ENCODE data around the gene SLC25A40. TPM values are rescaled to one million over a fixed set of nuclear protein-coding genes. Genes with fewer than 3 reads are reported as not detected.

The SLC25A40 gene
- total RNA-seq, 1 experiment from 2014 or later: 32.4 TPM

DNA sequence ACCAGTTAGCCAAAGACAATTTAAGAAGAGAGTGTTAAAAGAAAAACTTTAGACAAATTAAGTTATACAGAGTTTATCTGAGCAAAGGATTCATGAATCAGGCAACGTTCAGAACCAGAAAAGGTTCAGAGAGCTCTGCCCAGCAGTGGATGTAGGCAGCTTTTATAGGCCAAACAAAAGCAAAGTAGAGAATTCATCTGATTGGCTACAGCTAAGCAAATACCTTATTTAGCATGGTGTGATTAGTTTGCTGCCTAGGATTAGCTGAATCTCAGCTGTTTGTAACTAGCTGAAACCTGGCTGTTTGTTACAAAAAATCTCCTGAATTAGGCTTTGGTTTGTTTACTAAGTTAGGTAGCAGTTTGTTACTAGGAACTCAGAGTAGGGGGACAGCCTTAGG is 66.0 kb downstream of the SLC25A40 start:
- H3K4me2 ChIP-seq (ENCODE audit: low read length): no peak overlapping the region
- peak overlapping the region; percentile 47 for H2AFZ ChIP-seq (ENCODE audit: low read depth, low read length, poor library complexity, severe bottlenecking)
- H3K9me2 ChIP-seq (ENCODE audit: insufficient read depth): no peaks in the 10 kb centered on the region
- no peak for ATAC-seq
- ChIA-PET RAD21 (ENCODE audit: low non-redundant PET in 1 of 2, low total read pairs in 2 of 2, uncharacterized antibody in 2 of 2, unreplicated experiment in 2 of 2) (no interaction called here), POLR2A (no interaction called here), CTCF (no interaction called here)
- no peak for DNase-seq (ENCODE audit: low read depth, low spot score)
- no peaks in the 10 kb centered on the region for H3K36me3 ChIP-seq (ENCODE audit: control insufficient read depth in 1 of 2, insufficient read depth in 2 of 2, low read length in 2 of 2)
- no peak overlapping the region for H3K27ac ChIP-seq (ENCODE audit: low read depth, low read length)
- no peaks in the 10 kb centered on the region for H4K20me1 ChIP-seq (ENCODE audit: insufficient read depth)
- no peaks in the 10 kb centered on the region for H3K27me3 ChIP-seq (ENCODE audit: insufficient read depth, low read length)
- H3K4me1 ChIP-seq (ENCODE audit: control insufficient read depth in 1 of 2, insufficient read depth in 2 of 2, low read length in 2 of 2): no peaks in the 10 kb centered on the region
- H3K9ac ChIP-seq (ENCODE audit: low read length): no peak overlapping the region
- intact Hi-C loops (cut with micrococcal nuclease): no loop called here
- TF ChIP-seq RAD21 (IDR thresholded peaks at IDR 0.05; ENCODE audit: low read depth) (no peak), EGR1 (IDR thresholded peaks at IDR 0.05; ENCODE audit: low read depth) (no peak), CBX3 (IDR thresholded peaks at IDR 0.05; ENCODE audit: low read depth) (no peak), POLR2A (IDR thresholded peaks at IDR 0.05; ENCODE audit: borderline replicate concordance, extremely low read depth, insufficient read depth, insufficient read length) (no peak), CEBPB (IDR thresholded peaks at IDR 0.05; ENCODE audit: low read depth) (no peak), SRF (IDR thresholded peaks at IDR 0.05; ENCODE audit: low read depth) (no peak), CTCF (IDR thresholded peaks at IDR 0.05 in 2 of 3, conservative IDR thresholded peaks at IDR 0.05 in 1 of 3; ENCODE audit: borderline replicate concordance in 1 of 3, insufficient read depth in 1 of 3, low read depth in 2 of 3, low read length in 2 of 3) (no peak)
- H3K79me2 ChIP-seq (ENCODE audit: insufficient read depth, low read length): no peaks in the 10 kb centered on the region
- no peaks in the 10 kb centered on the region for H3K9me3 ChIP-seq (ENCODE audit: control insufficient read depth in 1 of 2, insufficient read depth in 1 of 2, low read depth in 1 of 2, low read length in 2 of 2)
- no peak overlapping the region for H3K4me3 ChIP-seq (replicated peaks in 1 of 2; ENCODE audit: low read depth in 1 of 2, low read length in 2 of 2)
- BruUV-seq (replicated peaks): no TSS peak

GRCh38 chr7:87806150-87806549 is 70.0 kb downstream of the SLC25A40 start:
- intact Hi-C loops (cut with micrococcal nuclease): no loop called here
- H3K9me3 ChIP-seq (ENCODE audit: control insufficient read depth in 1 of 2, insufficient read depth in 1 of 2, low read depth in 1 of 2, low read length in 2 of 2): no peaks in the 10 kb centered on the region
- H3K27ac ChIP-seq (ENCODE audit: low read depth, low read length): no peak overlapping the region
- H3K9ac ChIP-seq (ENCODE audit: low read length): no peak overlapping the region
- H3K27me3 ChIP-seq (ENCODE audit: insufficient read depth, low read length): no peaks in the 10 kb centered on the region
- ATAC-seq (no peak), DNase-seq (ENCODE audit: low read depth, low spot score) (no peak)
- no peaks in the 10 kb centered on the region for H3K4me1 ChIP-seq (ENCODE audit: control insufficient read depth in 1 of 2, insufficient read depth in 2 of 2, low read length in 2 of 2)
- ChIA-PET POLR2A (no interaction called here), CTCF (no interaction called here), RAD21 (ENCODE audit: low non-redundant PET in 1 of 2, low total read pairs in 2 of 2, uncharacterized antibody in 2 of 2, unreplicated experiment in 2 of 2) (no interaction called here)
- no peaks in the 10 kb centered on the region for H4K20me1 ChIP-seq (ENCODE audit: insufficient read depth)
- no peak overlapping the region for H3K4me2 ChIP-seq (ENCODE audit: low read length)
- H3K79me2 ChIP-seq (ENCODE audit: insufficient read depth, low read length): no peaks in the 10 kb centered on the region
- BruUV-seq (replicated peaks): no TSS peak
- no peaks in the 10 kb centered on the region for H3K36me3 ChIP-seq (ENCODE audit: control insufficient read depth in 1 of 2, insufficient read depth in 2 of 2, low read length in 2 of 2)
- H3K9me2 ChIP-seq (ENCODE audit: insufficient read depth): no peaks in the 10 kb centered on the region
- H2AFZ ChIP-seq (ENCODE audit: low read depth, low read length, poor library complexity, severe bottlenecking): no peak overlapping the region
- no peak overlapping the region for H3K4me3 ChIP-seq (replicated peaks in 1 of 2; ENCODE audit: low read depth in 1 of 2, low read length in 2 of 2)
- TF ChIP-seq, protein P1, sequence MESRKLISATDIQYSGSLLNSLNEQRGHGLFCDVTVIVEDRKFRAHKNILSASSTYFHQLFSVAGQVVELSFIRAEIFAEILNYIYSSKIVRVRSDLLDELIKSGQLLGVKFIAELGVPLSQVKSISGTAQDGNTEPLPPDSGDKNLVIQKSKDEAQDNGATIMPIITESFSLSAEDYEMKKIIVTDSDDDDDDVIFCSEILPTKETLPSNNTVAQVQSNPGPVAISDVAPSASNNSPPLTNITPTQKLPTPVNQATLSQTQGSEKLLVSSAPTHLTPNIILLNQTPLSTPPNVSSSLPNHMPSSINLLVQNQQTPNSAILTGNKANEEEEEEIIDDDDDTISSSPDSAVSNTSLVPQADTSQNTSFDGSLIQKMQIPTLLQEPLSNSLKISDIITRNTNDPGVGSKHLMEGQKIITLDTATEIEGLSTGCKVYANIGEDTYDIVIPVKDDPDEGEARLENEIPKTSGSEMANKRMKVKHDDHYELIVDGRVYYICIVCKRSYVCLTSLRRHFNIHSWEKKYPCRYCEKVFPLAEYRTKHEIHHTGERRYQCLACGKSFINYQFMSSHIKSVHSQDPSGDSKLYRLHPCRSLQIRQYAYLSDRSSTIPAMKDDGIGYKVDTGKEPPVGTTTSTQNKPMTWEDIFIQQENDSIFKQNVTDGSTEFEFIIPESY (IDR thresholded peaks at IDR 0.05; ENCODE audit: extremely low read depth, insufficient replicate concordance, low read length): no peak
- TF ChIP-seq POLR2AphosphoS5 (IDR thresholded peaks at IDR 0.05; ENCODE audit: low read depth, low read length) (no peak), EZH2phosphoT487 (IDR thresholded peaks at IDR 0.05; ENCODE audit: borderline replicate concordance) (no peak), ELF1 (IDR thresholded peaks at IDR 0.05; ENCODE audit: borderline replicate concordance, low read depth) (no peak), YY1 (IDR thresholded peaks at IDR 0.05; ENCODE audit: extremely low read depth, insufficient replicate concordance, low read depth, low read length) (no peak), CEBPB (IDR thresholded peaks at IDR 0.05; ENCODE audit: low read depth) (no peak), FOSL1 (IDR thresholded peaks at IDR 0.05; ENCODE audit: low read depth) (no peak), SP1 (IDR thresholded peaks at IDR 0.05; ENCODE audit: low read depth) (no peak), TCF7L2 (IDR thresholded peaks at IDR 0.05; ENCODE audit: borderline replicate concordance, extremely low read depth, insufficient read depth, insufficient read length) (no peak)
